GM23338 (cell line): ENCODE measurements around the gene LARGE1. TPM values are rescaled to one million over a fixed set of nuclear protein-coding genes. Genes with fewer than 3 reads are reported as not detected.

Source experiments
- ATAC-seq: fragments of 200-7000 bp; cut with Tn5 transposase; 3 replicates; pipeline ENCODE4 v1.9.1; 2020
- DNase-seq: peaks from one replicate; pipeline ENCODE4 v3.0.0-alpha.2; 2015; ENCODE audit warnings: low spot score
- H2AFZ ChIP-seq: fragments of 200-600 bp; sonication (generic); 2 replicates; pipeline ENCODE4 v1.8.0; 2016; ENCODE audit warnings: antibody characterized with exemption, mild to moderate bottlenecking, moderate library complexity
- H3F3A ChIP-seq: fragments of 200-600 bp; sonication (generic); replicated peaks from 2 replicates; pipeline ENCODE4 v1.8.0; 2017; ENCODE audit warnings: antibody characterized with exemption, mixed run types, low read depth
- H3K27ac ChIP-seq: fragments of 200-600 bp; sonication (generic); 2 replicates; pipeline ENCODE4 v1.6.1; 2016; ENCODE audit warnings: low read depth
- H3K27me3 ChIP-seq: fragments of 200-600 bp; sonication (generic); 2 replicates; pipeline ENCODE4 v1.8.0; 2016; ENCODE audit warnings: mild to moderate bottlenecking, mixed run types, moderate library complexity; ENCODE audit not compliant: insufficient read depth
- H3K36me3 ChIP-seq: fragments of 200-600 bp; sonication (generic); 2 replicates; pipeline ENCODE4 v1.8.0; 2016; ENCODE audit warnings: mild to moderate bottlenecking; ENCODE audit not compliant: insufficient read depth
- H3K4me1 ChIP-seq: fragments of 200-600 bp; sonication (generic); 2 replicates; pipeline ENCODE4 v1.8.0; 2016; ENCODE audit warnings: mild to moderate bottlenecking, moderate library complexity; ENCODE audit not compliant: insufficient read depth
- H3K4me2 ChIP-seq: fragments of 200-600 bp; sonication (generic); 2 replicates; pipeline ENCODE4 v1.7.1; 2017; ENCODE audit warnings: mixed run types
- H3K4me3 ChIP-seq: fragments of 200-600 bp; sonication (generic); 2 replicates; pipeline ENCODE4 v1.6.1; 2016; ENCODE audit warnings: mixed run types
- H3K79me2 ChIP-seq: fragments of 200-600 bp; sonication (generic); replicated peaks from 2 replicates; pipeline ENCODE4 v1.8.0; 2017; ENCODE audit warnings: mild to moderate bottlenecking; ENCODE audit not compliant: insufficient read depth
- H3K9me2 ChIP-seq: fragments of 200-600 bp; sonication (generic); 2 replicates; pipeline ENCODE4 v1.8.0; 2017; ENCODE audit not compliant: insufficient read depth
- H4K20me1 ChIP-seq: fragments of 200-600 bp; sonication (generic); replicated peaks from 2 replicates; pipeline ENCODE4 v1.8.0; 2017; ENCODE audit warnings: mild to moderate bottlenecking; ENCODE audit not compliant: insufficient read depth
- H3K27ac Mint-ChIP-seq: 2 replicates; pipeline ENCODE4 v1.8.0; 2020; ENCODE audit warnings: inconsistent platforms, mild to moderate bottlenecking, moderate library complexity, mixed read lengths
- H3K27me3 Mint-ChIP-seq: 3 replicates; pipeline ENCODE4 v1.8.0; 2022; ENCODE audit warnings: low read depth, mild to moderate bottlenecking, moderate library complexity, mixed read lengths, inconsistent platforms; ENCODE audit not compliant: insufficient read depth, poor library complexity
- H3K36me3 Mint-ChIP-seq: 3 replicates; pipeline ENCODE4 v1.8.0; 2021; ENCODE audit warnings: low read depth, mild to moderate bottlenecking, inconsistent platforms, moderate library complexity, mixed read lengths
- H3K4me1 Mint-ChIP-seq: 3 replicates; pipeline ENCODE4 v1.8.0; 2020; ENCODE audit warnings: mild to moderate bottlenecking, inconsistent platforms, mixed read lengths
- H3K4me3 Mint-ChIP-seq: 3 replicates; pipeline ENCODE4 v1.8.0; 2021; ENCODE audit warnings: moderate library complexity, mild to moderate bottlenecking, inconsistent platforms, mixed read lengths
- H3K9me3 Mint-ChIP-seq: 3 replicates; pipeline ENCODE4 v1.8.0; 2020; ENCODE audit warnings: moderate library complexity, mild to moderate bottlenecking, inconsistent platforms, mixed read lengths
- ETS1 ChIP-seq: IDR thresholded peaks from 2 replicates; pipeline ENCODE4 v1.6.1; 2016; ENCODE audit warnings: antibody characterized with exemption
- EZH2 ChIP-seq: fragments of 200-600 bp; sonication (generic); IDR thresholded peaks from one replicate; pipeline ENCODE4 v1.8.0; 2017; ENCODE audit warnings: antibody characterized with exemption, mild to moderate bottlenecking, low read depth; ENCODE audit not compliant: unreplicated experiment
- EZH2phosphoT487 ChIP-seq: fragments of 200-600 bp; sonication (generic); IDR thresholded peaks from one replicate; pipeline ENCODE4 v1.8.1; 2018; ENCODE audit warnings: antibody characterized with exemption; ENCODE audit not compliant: unreplicated experiment
- JUNB ChIP-seq: IDR thresholded peaks from one replicate; pipeline ENCODE4 v1.6.1; 2016; ENCODE audit warnings: antibody characterized with exemption; ENCODE audit not compliant: unreplicated experiment
- POLR2AphosphoS5 ChIP-seq: IDR thresholded peaks from 2 replicates; pipeline ENCODE4 v1.6.1; 2016; ENCODE audit warnings: antibody characterized with exemption, low read depth
- REST ChIP-seq: IDR thresholded peaks from one replicate; pipeline ENCODE4 v1.6.1; 2018; ENCODE audit warnings: antibody characterized with exemption; ENCODE audit not compliant: unreplicated experiment
- STAT1 ChIP-seq: IDR thresholded peaks from one replicate; pipeline ENCODE4 v1.6.1; 2016; ENCODE audit warnings: antibody characterized with exemption; ENCODE audit not compliant: unreplicated experiment
- ZNF114 ChIP-seq: fragments of 250-450 bp; sonication (Bioruptor Pico); IDR thresholded peaks from 2 replicates; pipeline ENCODE4 v1.5.0; 2020; ENCODE audit warnings: mild to moderate bottlenecking, moderate library complexity
- ZNF331 ChIP-seq: fragments of 250-450 bp; sonication (Bioruptor Pico); IDR thresholded peaks from 2 replicates; pipeline ENCODE4 v1.5.0; 2020; ENCODE audit warnings: low read depth, mild to moderate bottlenecking, moderate library complexity
- ZNF462 ChIP-seq: fragments of 250-450 bp; sonication (Bioruptor Pico); IDR thresholded peaks from 2 replicates; pipeline ENCODE4 v1.5.0; 2020; ENCODE audit warnings: mild to moderate bottlenecking, moderate library complexity
- polyA plus RNA-seq: library from polyadenylated mRNA; unstranded; fragments of >200 nt; fragmentation: Nextera tagmentation; extraction: Ambion mirVana; gene quantifications from 2 replicates; pipeline ENCODE4 v1.2.1, GENCODE V29; 2016
- total RNA-seq: library from RNA; depleted of rRNA; stranded (reverse); fragments of >200 nt; shearing (Covaris generic); gene quantifications from 2 replicates; pipeline ENCODE4 v1.2.3, GENCODE V29; 2014

The LARGE1 gene
- total and polyA plus RNA-seq, 2 experiments from 2014 or later, result 12.8 to 75.6 TPM

GRCh38 chr22:33674357-33674756 lies 245.9 kb downstream of the LARGE1 start (continued):
- no peak for TF ChIP-seq ETS1
- no peak for TF ChIP-seq ZNF462 (CRISPR knock-in tag)
- TF ChIP-seq STAT1, result no peak
- TF ChIP-seq POLR2AphosphoS5, result no peak
- no peak for TF ChIP-seq JUNB
- TF ChIP-seq ZNF331 (CRISPR knock-in tag), result no peak
- TF ChIP-seq ZNF114 (CRISPR knock-in tag), result no peak

- H3K27me3 ChIP-seq, result no peaks in the 10 kb centered on the region
- H3K36me3 ChIP-seq, result no peaks in the 10 kb centered on the region
- H3K4me2 ChIP-seq, result peak overlapping the region; percentile 33
- peaks cover 90% of the 10 kb centered on the region for H3K4me1 Mint-ChIP-seq
- no peak overlapping the region for H3K4me3 ChIP-seq
- H3K4me1 ChIP-seq, result peaks cover 59% of the 10 kb centered on the region
- H3K9me3 Mint-ChIP-seq, result no peaks in the 10 kb centered on the region
- no peak overlapping the region for H2AFZ ChIP-seq
- H3K36me3 Mint-ChIP-seq, result peaks cover 4% of the 10 kb centered on the region; the same call in 1 of the 3 replicates
- no peak overlapping the region for H3K4me3 Mint-ChIP-seq
- H3K27ac ChIP-seq, result no peak overlapping the region; the same call in 1 of the 2 replicates
- DNase-seq (no peak), ATAC-seq (no peak)
- peaks cover 77% of the 10 kb centered on the region for H3K79me2 ChIP-seq
- peaks cover 3% of the 10 kb centered on the region; the same call in 1 of the 2 replicates for H3K9me2 ChIP-seq
- peak overlapping the region; percentile 80; the same call in 1 of the 2 replicates for H3K27ac Mint-ChIP-seq
- no peaks in the 10 kb centered on the region; the same call in 1 of the 2 replicates for H3F3A ChIP-seq
- H3K27me3 Mint-ChIP-seq, result peaks cover 7% of the 10 kb centered on the region
- H4K20me1 ChIP-seq, result peaks cover 22% of the 10 kb centered on the region
- TF ChIP-seq REST (no peak), STAT1 (no peak), EZH2phosphoT487 (no peak), ZNF331 (CRISPR knock-in tag) (no peak), ZNF114 (CRISPR knock-in tag) (no peak), EZH2 (no peak), POLR2AphosphoS5 (no peak), ETS1 (no peak)
These were observed 250.5 kb downstream of the LARGE1 start for GRCh38 chr22:33669746-33670145.
